PFSK-1 (cell line): ENCODE data around the gene TRAK1.

ENCODE experiments used
- POLR2AphosphoS5 ChIP-seq: IDR thresholded peaks from 2 replicates; pipeline ENCODE4 v1.6.1; 2012; ENCODE audit warnings: low read depth, mild to moderate bottlenecking, control low read depth, low read length, moderate library complexity
- SIN3A ChIP-seq: IDR thresholded peaks from 2 replicates; pipeline ENCODE4 v1.6.1; 2012; ENCODE audit warnings: mild to moderate bottlenecking, low read length, moderate library complexity, borderline replicate concordance; ENCODE audit not compliant: insufficient read depth
- TF ChIP-seq, protein P1 (sequence below), 2 experiments: IDR thresholded peaks; 2 replicates each; pipeline versions ENCODE4 v1.6.1 to v1.8.0; 2011 to 2012; ENCODE audit warnings: low read depth in 2 of 2, low read length in 2 of 2, control low read depth in 1 of 2, inconsistent platforms in 1 of 2, mild to moderate bottlenecking in 1 of 2, moderate library complexity in 1 of 2; ENCODE audit not compliant: insufficient read depth in 1 of 2

DNA sequence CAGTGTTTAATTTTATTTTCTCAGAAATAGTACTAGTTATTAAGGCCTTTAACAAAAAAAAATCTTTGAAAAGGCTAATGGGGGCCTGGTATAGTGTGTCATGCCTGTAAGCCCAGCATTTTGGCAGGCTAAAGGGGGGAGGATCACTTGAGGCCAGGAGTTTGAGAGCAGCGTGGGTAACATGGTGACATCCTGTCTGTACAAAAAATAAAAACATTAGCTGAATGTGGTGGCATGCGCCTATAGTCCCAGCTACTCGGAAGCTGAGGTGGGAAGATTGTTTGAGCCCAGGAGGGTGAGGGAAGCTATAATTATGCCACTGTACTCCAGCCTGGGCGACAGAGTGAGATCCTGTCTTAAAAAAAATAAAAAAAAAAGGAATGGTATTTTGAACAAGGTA is 61.9 kb downstream of the TRAK1 start:
- TF ChIP-seq SIN3A (no peak), POLR2AphosphoS5 (no peak)
- TF ChIP-seq, protein P1, sequence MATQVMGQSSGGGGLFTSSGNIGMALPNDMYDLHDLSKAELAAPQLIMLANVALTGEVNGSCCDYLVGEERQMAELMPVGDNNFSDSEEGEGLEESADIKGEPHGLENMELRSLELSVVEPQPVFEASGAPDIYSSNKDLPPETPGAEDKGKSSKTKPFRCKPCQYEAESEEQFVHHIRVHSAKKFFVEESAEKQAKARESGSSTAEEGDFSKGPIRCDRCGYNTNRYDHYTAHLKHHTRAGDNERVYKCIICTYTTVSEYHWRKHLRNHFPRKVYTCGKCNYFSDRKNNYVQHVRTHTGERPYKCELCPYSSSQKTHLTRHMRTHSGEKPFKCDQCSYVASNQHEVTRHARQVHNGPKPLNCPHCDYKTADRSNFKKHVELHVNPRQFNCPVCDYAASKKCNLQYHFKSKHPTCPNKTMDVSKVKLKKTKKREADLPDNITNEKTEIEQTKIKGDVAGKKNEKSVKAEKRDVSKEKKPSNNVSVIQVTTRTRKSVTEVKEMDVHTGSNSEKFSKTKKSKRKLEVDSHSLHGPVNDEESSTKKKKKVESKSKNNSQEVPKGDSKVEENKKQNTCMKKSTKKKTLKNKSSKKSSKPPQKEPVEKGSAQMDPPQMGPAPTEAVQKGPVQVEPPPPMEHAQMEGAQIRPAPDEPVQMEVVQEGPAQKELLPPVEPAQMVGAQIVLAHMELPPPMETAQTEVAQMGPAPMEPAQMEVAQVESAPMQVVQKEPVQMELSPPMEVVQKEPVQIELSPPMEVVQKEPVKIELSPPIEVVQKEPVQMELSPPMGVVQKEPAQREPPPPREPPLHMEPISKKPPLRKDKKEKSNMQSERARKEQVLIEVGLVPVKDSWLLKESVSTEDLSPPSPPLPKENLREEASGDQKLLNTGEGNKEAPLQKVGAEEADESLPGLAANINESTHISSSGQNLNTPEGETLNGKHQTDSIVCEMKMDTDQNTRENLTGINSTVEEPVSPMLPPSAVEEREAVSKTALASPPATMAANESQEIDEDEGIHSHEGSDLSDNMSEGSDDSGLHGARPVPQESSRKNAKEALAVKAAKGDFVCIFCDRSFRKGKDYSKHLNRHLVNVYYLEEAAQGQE (IDR thresholded peaks at IDR 0.05; ENCODE audit: insufficient read depth in 1 of 2, low read depth in 2 of 2, low read length in 2 of 2): no peak
